HUES6 (cell line): ENCODE results near the gene TMEM178B.
"Not testable (repeated sequence)": the region's sequence is repeated elsewhere in the genome, so short reads cannot be mapped to it uniquely, and the experiment has no call there.

Experiments used
- H3K27ac ChIP-seq: 2 replicates; pipeline ENCODE4 v1.7.0; 2013; ENCODE audit warnings: low read depth, mild to moderate bottlenecking, low read length, inconsistent platforms
- H3K27me3 ChIP-seq: 2 replicates; pipeline ENCODE4 v1.6.1; 2013; ENCODE audit warnings: low read length; ENCODE audit not compliant: control insufficient read depth, insufficient read depth
- H3K36me3 ChIP-seq: 2 replicates; pipeline ENCODE4 v1.6.1; 2013; ENCODE audit warnings: low read length; ENCODE audit not compliant: control insufficient read depth, insufficient read depth
- H3K4me1 ChIP-seq: 2 replicates; pipeline ENCODE4 v1.6.1; 2013; ENCODE audit warnings: low read length; ENCODE audit not compliant: control insufficient read depth, insufficient read depth
- H3K4me3 ChIP-seq: 2 replicates; pipeline ENCODE4 v1.5.1; 2013; ENCODE audit warnings: low read depth, low read length
- H3K9ac ChIP-seq: one replicate; pipeline ENCODE4 v1.6.1; 2013; ENCODE audit warnings: mild to moderate bottlenecking, low read length
- H3K9me3 ChIP-seq: 2 replicates; pipeline ENCODE4 v1.6.1; 2013; ENCODE audit warnings: low read depth, low read length; ENCODE audit not compliant: control insufficient read depth, insufficient read depth

The TMEM178B gene

GRCh38 chr7:141045842-141046620, 27.8 kb upstream of the TMEM178B start:
- Histone ChIP-seq H3K36me3 (no peaks in the 10 kb centered on the region), H3K27me3 (no peaks in the 10 kb centered on the region), H3K4me1 (no peaks in the 10 kb centered on the region), H3K9ac (no peak overlapping the region), H3K27ac (no peak overlapping the region), H3K4me3 (no peak overlapping the region), H3K9me3 (no peaks in the 10 kb centered on the region)

DNA sequence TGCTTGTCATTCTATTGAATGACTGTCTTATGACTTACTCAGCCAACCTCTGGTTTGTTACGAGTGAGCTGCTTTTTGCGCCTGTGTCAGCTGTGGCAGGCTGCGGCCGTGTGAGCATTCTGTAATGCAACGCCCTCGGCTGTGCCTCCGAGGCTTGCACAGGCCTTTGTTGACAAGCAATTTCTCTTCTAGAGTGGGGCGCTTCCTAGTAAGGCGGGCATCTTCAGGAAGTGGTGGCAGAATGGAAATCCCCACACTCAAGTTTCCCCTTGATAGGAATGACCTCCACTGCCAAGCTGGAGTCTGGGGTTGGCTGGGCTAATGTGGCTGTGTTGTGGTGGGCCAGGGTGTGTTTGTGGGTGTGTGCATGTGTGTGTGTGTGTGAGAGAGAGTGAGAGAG, 20.2 kb upstream of the TMEM178B start:
- Histone ChIP-seq H3K9ac (no peak overlapping the region), H3K9me3 (no peaks in the 10 kb centered on the region), H3K4me3 (no peak overlapping the region), H3K27ac (no peak overlapping the region), H3K27me3 (no peaks in the 10 kb centered on the region), H3K36me3 (no peaks in the 10 kb centered on the region), H3K4me1 (no peaks in the 10 kb centered on the region)

- Histone ChIP-seq H3K9ac (no peak overlapping the region), H3K27me3 (no peaks in the 10 kb centered on the region), H3K27ac (no peak overlapping the region), H3K4me3 (no peak overlapping the region), H3K36me3 (no peaks in the 10 kb centered on the region), H3K9me3 (no peaks in the 10 kb centered on the region), H3K4me1 (no peaks in the 10 kb centered on the region)
Observed at GRCh38 chr7:141055146-141055545, 18.7 kb upstream of the TMEM178B start.

GRCh38 chr7:141057788-141058187, 16.1 kb upstream of the TMEM178B start:
- Histone ChIP-seq H3K36me3 (no peaks in the 10 kb centered on the region), H3K27ac (no peak overlapping the region), H3K9me3 (peaks cover 3% of the 10 kb centered on the region; the same call in 1 of the 2 replicates), H3K4me1 (no peaks in the 10 kb centered on the region), H3K27me3 (no peaks in the 10 kb centered on the region), H3K4me3 (no peak overlapping the region), H3K9ac (no peak overlapping the region)

DNA sequence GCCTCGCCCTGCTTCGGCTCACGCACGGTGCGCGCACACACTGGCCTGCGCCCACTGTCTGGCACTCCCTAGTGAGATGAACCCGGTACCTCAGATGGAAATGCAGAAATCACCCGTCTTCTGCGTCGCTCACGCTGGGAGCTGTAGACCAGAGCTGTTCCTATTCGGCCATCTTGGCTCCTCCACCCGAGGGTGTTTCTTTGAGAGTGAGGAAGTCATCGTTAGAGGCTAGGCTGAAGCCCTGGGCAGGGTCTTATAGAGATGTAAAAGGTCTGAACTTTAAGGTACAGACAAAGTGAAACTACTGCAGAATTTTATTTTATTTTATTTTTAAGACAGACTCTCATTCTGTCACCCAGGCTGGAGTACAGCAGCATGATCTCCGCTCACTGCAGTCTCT, 6.0 kb upstream of the TMEM178B start:
- peaks cover 39% of the 10 kb centered on the region for H3K27me3 ChIP-seq
- not testable (repeated sequence) for H3K36me3 ChIP-seq, H3K27ac ChIP-seq, H3K9me3 ChIP-seq
- peaks cover 17% of the 10 kb centered on the region for H3K4me1 ChIP-seq
- peak overlapping the region; percentile 44 for H3K9ac ChIP-seq
- peak overlapping the region; percentile 49 for H3K4me3 ChIP-seq

DNA sequence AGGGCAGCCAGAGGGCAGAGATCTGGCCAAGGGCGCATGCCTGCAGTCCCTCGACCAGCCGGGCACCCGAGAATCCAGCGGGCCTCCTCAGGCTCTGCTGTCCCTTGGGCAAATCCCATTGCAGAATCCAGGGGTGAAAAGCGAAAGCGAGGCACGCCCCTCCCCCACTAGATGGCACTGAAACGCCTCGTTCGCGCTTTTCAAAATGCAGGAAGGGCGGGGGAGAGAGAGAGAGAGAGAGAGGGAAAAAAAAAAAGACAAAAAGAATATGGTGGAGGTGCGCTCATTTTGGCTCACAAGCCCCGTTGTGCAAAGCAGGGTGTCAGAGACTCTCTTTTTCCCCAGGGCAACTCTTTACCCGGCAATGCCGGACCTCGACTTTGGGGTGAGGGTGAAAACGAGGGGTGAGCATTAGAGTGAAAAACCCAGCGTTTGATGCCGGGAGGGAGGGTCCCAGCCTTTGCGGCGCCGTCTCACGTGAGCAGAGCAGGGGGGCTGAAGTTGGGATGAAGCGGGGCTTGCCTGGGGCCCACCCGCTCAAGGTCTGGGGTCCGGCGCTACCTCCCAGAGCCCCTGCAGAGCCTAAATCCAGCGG, 2.5 kb upstream of the TMEM178B start:
- Histone ChIP-seq H3K27ac (no peak overlapping the region), H3K9me3 (no peaks in the 10 kb centered on the region), H3K4me3 (peak overlapping the region; percentile 81), H3K4me1 (peaks cover 21% of the 10 kb centered on the region), H3K9ac (peak overlapping the region; percentile 38), H3K36me3 (no peaks in the 10 kb centered on the region), H3K27me3 (peaks cover 74% of the 10 kb centered on the region)

DNA sequence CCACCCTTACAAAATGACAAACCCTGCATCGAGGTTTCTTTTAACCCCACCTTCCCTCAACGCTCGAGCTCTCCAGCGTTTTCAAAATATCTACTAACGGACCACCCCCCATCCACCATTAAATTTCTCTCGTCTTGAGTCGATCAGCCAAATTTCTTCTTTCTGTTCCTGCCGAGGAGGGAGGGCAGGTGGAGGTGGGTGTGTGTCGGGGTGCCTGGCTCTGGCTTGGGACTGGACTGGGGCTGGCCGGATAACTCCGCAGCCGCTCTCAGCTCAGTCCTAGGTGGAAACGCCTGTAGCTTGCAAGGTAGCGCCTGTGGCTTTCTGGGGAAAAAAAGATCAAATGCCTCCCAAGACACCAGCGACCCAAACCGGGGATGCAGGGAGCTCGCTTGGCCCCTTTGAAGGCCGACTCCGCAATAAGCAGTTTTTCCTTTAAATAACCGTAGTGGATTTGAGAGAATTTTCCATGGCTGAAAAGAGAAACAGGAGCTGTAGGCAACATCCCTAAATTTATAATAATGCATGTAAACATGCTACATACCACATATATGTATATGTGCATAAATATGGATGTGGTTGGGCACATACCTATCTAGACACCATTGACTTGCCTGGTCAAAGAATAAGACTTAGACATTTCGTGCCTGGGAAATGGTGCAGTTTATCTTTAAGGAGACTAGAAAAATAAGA, 1.9 kb upstream of the TMEM178B start:
- Histone ChIP-seq H3K4me3 (peak overlapping the region; percentile 81), H3K36me3 (no peaks in the 10 kb centered on the region), H3K27me3 (peaks cover 80% of the 10 kb centered on the region)

GRCh38 chr7:141072548-141073172, 1.2 kb upstream of the TMEM178B start:
- peaks cover 85% of the 10 kb centered on the region for H3K27me3 ChIP-seq
- peaks cover 21% of the 10 kb centered on the region for H3K4me1 ChIP-seq
- H3K9ac ChIP-seq, result peak overlapping the region; percentile 11
- H3K36me3 ChIP-seq, result no peaks in the 10 kb centered on the region
- no peaks in the 10 kb centered on the region for H3K9me3 ChIP-seq
- peak overlapping the region; percentile 81 for H3K4me3 ChIP-seq
- H3K27ac ChIP-seq, result no peak overlapping the region

More for the DNA sequence above, 1.9 kb upstream of the TMEM178B start:
- Histone ChIP-seq H3K9me3 (no peaks in the 10 kb centered on the region), H3K4me1 (peaks cover 21% of the 10 kb centered on the region), H3K27ac (no peak overlapping the region), H3K9ac (peak overlapping the region; percentile 38)

GRCh38 chr7:141073173-141073640, 657 bp upstream of the TMEM178B start:
- Histone ChIP-seq H3K9me3 (no peaks in the 10 kb centered on the region), H3K27me3 (peaks cover 88% of the 10 kb centered on the region), H3K4me1 (peaks cover 21% of the 10 kb centered on the region), H3K4me3 (peak overlapping the region; percentile 81), H3K36me3 (no peaks in the 10 kb centered on the region), H3K27ac (no peak overlapping the region), H3K9ac (no peak overlapping the region)

DNA sequence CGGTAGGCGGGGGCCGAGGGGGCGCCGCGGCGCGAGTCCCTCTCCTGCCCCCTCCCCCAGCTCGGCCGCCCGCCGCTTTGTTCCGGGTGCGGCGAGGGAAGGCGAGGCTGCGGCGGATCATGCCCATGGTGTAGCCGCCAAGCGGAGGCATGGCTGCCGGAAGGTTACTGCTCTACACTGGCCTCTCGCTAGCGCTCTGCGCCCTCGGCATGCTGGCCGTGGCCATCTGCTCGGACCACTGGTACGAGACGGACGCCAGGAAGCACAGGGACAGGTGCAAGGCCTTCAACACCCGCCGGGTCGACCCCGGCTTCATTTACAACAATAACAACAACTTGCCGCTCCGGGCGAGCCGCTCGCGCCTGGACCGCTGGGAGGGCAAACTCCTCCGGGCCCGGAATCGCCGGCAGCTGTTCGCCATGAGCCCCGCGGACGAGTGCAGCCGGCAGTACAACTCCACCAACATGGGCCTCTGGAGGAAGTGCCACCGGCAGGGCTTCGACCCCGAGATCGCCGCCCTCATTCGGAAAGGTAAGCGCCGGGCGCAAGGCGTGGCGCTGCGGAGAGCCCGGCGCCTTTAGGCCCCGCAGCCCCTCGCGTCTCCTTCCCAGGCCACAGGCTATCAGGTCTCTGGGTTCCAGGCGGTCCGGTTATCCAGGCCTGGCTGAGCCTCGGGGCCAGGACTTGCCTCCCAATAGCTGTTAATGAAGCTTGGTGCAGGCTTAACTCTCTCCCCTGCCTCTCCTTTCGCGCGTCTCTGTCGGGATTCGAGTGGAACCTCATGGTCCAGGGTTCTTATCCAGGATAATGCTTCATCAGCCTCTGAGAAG, 513 bp downstream of the TMEM178B start:
- Histone ChIP-seq H3K9ac (peak overlapping the region; percentile 41), H3K4me1 (peaks cover 21% of the 10 kb centered on the region), H3K4me3 (peak overlapping the region; percentile 81), H3K36me3 (no peaks in the 10 kb centered on the region), H3K27ac (no peak overlapping the region), H3K27me3 (peaks cover 88% of the 10 kb centered on the region), H3K9me3 (no peaks in the 10 kb centered on the region)
